Head of caudate nucleus (tissue), 42 donors: ENCODE results near the gene FHOD3.

ENCODE experiments used
- DNase-seq, 42 donors: peaks; one replicate each; pipeline versions ENCODE4 v3.0.0 to v3.0.0-alpha.2; 2020 to 2021; ENCODE audit warnings: mixed read lengths in 7 of 42
- intact Hi-C: fragments of 100-400 bp; cut with DNase I; formaldehyde crosslinking; loops from one replicate; pipeline ENCODE4 v1.15.0; 2022

The FHOD3 gene

DNA sequence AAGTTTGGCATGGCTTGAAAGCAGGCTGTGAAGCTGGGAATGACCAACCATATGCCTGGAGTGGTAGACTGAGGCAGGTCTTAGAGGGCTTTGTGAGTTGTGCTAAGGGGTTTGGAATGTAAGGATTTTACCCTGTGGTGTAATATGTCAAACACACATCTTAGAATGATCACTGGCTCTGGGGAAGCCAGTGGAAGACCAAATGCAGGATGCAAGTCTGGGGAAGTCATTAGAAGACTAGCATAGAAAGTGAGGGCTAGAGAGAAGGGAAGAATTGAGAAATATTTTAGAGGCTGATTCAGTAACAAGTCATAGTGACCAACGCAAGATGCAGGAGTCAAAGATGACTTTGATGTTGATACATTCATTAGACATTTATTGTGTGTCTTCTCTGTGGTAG lies 3.5 kb upstream of the FHOD3 start:
- intact Hi-C loops: no loop called here
- DNase-seq: no peak

DNA sequence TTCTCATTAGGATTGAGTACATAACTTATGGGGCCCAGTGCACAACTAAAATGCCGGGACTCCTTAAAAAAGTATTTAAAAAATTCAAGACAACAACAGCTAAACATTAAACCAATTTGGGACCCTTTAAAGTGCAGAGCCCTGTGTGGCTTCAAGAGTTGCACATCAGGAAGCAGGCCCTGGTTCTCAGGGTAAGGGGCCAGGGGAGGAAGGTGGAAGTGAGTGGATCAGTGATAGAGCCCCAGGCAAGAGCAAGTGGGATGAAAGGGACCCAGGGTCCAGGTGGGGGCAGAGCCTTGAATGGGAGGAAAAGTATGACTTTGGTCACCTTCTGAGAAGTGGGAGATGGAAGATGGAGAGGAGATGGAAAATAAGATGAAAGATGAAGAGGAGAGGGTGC lies 2.3 kb upstream of the FHOD3 start:
- intact Hi-C loops: no loop called here
- no peak for DNase-seq

DNA sequence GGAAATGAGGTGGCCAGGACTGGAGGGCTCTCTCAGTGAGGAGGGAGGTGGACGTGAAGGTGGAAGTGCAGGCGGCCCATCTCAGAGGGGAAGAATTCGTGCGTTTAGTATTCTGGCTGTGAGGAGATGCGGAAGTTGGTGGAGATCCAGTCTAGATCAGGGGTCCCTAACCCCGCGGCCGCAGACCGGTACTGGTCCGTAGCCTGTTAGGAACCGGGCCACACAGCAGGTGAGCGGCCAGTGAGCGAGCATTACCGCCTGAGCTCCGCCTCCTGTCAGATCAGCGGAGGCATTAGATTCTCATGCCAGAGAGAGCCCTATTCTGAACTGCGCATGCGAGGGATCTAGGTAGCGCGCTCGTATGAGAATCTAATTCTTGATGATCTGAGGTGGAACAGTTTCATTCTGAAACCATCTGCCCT lies 1.6 kb upstream of the FHOD3 start:
- peak in 1 of 42 donors; percentile 9 for DNase-seq

DNA sequence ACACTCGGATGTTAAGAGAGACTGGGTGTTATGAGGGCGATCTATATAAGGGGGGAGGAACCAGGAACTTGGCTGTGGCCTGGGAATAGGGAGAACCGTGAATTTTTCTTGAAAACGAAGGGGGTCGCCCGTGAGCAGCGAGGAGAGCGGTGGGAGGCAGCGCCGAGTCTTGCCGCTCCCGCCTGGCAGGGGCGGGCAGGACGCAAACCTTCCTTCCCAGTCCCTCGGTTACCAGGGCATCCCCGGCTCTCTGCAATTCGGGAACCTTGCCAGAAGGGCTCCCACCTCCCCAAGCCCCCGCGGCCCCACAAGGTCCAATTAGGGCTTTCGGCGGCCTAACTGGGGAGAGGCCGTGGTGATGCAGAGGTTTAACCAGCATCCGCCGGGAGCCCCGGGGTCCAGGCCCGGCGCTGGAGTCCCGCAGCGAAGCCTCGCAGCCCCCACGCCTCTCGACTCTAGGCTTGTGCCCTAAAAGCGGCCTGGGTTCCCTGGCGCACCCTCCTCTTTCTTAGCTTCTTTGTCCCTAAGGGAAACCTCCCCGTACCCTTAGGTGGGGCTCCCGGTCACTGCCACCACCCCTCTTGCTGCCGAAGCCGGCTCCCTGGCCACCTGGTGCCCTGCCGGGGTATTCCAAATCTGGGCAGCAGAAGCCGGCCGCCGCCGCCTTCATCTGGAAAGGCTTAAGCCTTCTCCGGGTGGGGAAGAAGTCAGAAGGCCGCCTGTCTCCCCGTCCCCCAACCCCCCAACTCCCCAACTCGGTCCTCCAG lies 680 bp upstream of the FHOD3 start:
- intact Hi-C loops: no loop called here
- DNase-seq: peak; percentile 53 to 92 (median 82)

More for the DNA sequence above, 1.6 kb upstream of the FHOD3 start:
- intact Hi-C loops: no loop called here

DNA sequence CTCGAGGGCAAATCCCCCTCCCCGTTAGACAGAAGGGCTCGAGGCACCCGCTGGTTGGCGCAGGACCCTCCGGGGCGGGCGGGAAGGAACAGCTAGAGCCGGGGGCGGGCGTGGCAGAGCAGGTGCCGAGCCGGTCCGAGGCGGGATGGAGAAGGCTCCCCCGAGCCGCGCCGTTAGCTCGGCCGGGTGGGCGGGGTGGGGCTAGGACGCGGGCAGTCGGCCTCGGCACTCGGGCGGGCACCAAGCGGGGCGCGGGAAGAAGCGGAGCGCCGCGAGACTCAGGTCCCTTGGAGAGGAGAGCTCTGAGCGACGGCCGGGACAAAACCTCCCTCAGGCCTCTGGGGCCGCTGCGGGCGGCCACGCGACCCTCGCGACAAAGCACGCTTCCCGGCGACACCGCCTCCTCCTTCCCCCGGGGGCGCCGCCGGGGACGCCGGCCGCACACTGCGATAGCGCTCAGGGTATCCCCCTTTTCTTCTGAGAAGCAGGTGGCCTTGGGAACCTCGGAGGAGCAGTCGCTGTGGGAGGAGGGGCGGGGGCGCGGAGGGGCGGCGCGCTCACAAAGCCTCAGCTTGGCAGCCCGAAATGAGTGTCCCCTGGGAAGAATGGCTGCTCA lies 721 bp downstream of the FHOD3 start:
- DNase-seq: peak in 4 of 42 donors; percentile 7 to 30 (median 11)
- intact Hi-C loops: no loop called here

DNA sequence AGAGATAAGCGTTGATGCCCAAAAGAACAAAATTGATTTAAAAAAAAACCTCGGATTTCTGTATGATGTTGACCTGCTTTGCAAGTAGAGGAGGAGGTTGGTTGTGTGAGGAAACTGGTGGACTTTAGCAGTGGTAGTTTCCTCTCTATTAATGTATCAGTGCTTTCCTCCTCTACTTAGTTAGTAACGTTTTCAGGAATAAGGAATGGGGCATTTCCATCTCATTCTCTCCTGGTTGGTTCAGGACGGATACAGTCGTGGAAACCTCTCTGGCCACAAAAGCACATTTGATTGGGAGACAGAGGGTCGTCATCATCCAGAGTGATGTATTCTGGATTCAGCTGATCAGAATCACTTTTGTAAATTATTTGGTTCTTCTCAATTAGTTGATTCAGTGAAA lies 1.5 kb downstream of the FHOD3 start:
- DNase-seq: no peak
- intact Hi-C loops: no loop called here

DNA sequence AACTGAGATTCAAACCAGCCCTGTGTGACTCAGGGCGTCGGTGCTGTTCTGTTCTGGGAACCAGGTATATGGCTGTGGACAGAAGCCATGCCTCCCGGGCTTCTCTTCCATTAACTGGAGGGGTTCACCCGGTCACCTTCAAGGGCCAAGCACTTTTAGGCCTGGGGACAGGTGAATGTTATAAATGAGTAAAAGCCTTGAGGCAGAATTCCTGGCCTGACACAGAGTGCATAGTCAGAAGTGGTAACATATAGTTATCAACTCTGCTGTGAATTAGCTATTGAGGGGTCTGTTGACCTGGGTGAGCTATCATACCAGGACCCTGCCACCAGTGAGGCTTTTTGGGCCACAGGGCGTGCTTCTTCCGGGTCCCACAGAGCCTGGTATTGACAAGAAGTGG lies 2.7 kb downstream of the FHOD3 start:
- intact Hi-C loops: no loop called here

DNA sequence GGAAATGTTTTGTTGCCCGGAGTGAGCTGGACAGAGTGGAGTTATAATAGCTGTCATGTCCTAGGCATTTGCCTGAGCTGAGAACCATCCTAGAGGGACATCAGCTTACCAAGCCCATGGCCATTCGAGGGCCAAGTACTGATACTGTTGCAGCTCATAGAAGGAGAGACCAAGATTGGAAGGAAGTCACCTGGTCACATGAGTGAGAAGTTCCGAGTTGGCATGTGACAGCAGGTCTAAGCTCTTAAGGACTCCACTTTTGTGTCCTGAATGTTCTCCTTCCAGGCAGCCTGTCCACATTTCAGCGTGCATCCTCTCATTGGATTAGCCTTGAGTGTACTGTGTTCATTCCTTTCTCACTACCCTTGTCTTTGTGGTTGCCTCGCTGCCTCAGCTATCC lies 4.4 kb downstream of the FHOD3 start:
- DNase-seq: no peak
- intact Hi-C loops: no loop called here

More for the DNA sequence above, 2.7 kb downstream of the FHOD3 start:
- DNase-seq: no peak

DNA sequence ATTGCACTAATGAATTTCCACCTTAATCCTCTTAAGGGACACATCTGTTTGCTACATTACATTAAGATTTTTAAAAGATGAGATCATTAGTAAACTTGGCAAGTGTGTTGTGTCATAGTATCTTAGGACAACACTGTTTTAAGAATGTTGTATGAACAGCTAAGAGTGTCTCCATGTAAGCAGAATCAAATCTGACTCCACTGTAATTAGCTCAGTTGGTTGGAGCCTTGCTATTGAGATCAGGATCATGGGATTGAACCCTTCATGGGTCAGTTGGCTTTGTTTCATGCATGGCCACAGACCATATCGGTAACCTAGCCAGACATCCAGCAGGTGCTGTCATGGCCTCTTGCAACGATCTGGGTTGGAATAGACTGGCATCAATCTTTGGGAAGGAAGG lies 5.2 kb downstream of the FHOD3 start:
- intact Hi-C loops: no loop called here

DNA sequence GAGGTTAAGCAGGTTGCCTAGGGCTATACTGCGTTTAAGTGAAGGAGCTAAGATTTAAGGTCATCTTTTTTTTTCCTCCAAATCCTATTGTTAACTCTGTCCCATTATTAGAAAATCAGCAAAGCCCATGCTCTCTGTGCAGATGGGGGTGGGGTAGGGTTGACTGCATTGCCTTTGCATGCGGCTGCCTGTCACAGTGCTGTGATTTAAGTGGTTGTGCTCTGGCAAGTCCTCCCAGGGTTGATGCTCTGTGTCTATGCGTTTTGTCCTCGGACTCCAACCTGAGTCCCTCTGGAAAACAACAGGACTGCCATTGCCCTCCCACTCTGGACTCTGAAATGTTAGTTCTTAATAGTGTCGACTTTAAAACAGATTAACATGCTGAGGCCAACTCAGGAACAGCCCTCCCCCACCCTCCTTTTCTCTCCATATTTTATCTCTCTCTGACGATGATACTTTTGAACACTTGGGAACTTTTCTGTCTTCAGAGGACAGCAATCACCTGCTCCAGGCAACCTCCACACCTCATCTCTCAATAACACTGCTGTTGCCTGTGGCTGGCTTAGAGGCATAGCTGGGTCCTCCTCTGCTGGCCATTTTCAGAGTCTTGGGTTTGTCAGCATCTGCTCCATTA lies 5.8 kb downstream of the FHOD3 start:
- intact Hi-C loops: no loop called here

More for the DNA sequence above, 5.2 kb downstream of the FHOD3 start:
- no peak for DNase-seq

DNA sequence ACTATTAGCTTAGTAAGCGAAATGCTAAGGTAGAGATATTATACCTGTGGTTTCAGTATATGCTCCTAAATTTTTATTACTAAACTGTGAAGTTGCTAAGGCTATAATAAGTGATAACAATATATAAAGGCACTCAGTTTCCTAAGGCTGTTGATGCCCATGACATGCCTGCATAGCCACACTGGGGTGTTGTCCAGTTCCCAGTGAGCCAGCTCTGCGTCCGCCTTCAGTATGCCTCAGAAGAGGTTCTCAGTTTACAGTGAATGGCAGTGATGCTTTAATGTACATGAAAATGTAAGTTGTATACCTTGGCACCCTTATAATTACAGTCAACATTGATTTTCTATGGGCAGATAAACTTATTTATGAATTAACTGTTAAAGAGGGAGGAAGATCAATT lies 7.2 kb downstream of the FHOD3 start:
- DNase-seq: no peak
- intact Hi-C loops: no loop called here

More for the DNA sequence above, 5.8 kb downstream of the FHOD3 start:
- no peak for DNase-seq

DNA sequence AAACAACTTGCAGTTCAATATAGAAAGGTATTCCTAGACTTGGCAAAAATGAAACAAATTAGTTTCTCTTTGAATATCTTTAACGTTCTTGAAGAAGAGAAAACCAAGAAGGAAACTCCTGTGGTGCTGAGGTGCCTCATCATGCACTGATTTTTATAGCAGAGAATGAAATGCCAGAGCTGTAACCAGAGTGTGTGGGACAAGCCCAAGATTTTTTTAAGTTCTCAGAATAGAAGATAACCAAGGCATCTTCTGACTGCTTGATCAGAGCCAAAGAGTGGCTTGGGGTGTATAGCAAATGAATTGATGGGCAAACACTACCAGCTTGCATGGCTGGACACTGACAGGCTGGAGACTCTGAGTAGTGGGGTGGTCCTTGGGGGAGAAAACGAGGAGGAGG lies 7.9 kb downstream of the FHOD3 start:
- intact Hi-C loops: no loop called here

DNA sequence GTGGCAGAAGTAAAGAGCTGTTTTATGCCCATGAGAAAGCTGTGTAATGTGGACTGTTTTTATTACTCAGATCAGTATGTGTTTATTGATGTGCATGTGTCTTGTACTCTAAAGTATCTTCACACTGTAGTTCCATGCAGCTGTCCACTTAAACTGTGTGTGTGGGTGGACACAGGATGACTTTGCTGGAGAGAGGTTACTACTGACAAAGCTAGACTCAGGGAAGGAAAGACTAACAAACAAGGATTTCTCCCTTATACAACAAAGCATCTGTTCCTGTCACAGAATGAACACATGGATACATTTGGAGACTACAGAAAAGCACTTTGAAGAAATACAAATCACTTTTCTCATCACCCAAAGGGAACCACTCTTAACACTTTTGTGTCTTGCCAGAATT lies 10.0 kb downstream of the FHOD3 start:
- DNase-seq: no peak
- intact Hi-C loops: no loop called here

More for the DNA sequence above, 7.9 kb downstream of the FHOD3 start:
- DNase-seq: peak in 1 of 42 donors; percentile 23

DNA sequence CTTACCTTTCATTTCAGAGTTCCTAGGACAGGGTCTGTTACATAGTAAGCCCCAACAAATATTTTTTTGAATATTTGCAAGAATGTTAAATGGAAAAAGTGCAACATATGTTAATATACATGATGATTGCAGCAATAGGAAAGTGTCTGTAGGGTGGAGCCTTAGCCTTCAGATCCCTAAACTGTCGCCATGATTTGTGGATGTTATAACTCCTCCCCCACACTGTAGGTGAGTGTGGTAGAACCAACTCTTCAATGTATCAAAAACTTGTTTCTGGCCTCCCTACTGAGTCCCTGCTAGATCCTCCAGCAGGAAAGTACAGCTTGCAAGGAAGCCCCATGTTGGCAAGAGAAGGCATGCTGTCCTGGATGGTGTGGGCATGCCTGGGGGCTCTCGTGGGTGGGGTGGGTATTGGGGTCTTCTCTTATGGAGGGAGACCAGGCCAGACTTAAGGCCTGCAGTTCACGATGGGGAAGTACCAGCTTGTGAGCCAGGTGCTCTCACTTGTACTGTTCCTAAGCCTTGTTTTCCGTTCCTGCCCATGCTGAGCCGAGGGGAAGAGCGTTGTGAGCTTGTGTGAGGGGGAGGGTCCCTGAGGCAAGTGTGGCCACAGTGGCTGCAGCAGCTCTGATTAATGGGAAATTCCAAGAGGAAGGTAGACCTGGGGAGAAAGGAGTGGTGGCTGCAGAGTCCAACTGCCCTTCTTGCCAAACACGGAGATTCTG lies 11.4 kb downstream of the FHOD3 start:
- DNase-seq: peak in 2 of 42 donors; percentile 6 to 17
- intact Hi-C loops: no loop called here

DNA sequence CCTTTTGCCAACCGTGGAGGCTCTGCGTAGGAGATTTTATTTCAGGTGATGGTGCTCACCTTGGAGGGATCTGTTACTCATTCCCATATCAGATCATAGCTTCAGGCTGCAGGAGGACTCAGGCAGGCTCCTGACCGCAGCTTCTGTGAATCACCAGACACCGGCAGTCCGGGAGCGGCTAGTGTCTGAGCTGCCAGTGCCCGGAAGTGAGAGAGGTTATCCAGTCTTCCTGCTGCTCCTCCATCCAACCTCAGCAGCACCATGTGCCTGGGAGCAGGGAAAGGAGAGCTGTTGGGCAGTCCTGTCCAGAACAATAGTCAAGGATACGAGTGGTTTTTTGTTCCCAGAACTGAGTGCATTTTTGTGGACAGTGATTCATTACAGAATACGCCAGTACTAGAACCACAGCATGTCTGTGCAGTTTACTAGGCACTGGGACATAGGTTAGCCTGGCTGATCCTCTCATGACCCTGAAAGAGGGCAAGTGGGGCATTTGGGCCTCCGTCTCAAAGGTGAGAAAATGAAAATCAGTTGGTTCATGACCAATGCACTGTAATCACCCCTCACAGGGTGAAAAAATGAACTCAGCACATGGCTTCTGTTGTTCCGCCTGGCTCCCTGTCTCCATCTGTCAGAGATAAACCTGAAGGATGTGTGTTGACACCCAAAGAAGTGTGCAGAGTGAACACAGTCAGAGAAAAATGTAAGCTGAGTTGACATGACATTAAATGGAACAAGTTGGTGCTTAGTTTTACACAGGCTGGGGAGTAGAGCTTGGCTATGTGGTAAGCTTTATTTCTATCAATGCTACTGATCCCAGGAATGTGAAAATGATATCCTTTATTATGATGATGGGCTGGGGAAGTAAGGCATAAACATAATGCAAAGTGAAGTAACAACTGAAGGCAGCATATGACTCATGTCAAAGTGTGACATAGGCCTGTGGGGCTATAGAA lies 12.2 kb downstream of the FHOD3 start:
- peak in 2 of 42 donors; percentile 33 to 39 for DNase-seq
- intact Hi-C loops: no loop called here

DNA sequence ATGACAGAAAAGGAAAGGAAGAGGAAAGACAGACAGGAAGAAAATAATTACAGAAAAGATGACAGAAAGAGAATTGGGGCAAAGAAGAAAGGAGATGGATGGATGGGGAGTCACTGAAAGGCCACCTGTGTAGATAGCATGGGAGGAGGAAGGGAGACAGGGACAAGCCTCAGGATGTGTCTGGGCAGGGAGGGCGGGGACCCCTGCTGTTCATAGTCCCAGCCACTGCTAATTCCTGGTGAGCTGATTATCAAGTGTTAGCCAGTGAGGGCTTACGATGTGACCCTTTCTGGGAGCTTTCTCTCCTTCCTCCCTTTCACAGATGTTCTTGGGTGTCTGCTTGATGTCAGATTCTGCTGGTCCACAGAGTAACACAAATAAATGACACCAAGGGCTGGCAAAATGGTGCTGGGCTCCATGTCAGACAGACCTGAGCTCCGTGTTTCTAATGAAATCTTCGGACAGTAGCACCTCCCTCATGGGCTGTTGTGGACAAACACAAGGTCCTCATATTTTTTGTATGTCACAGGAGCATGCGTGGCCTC lies 13.6 kb downstream of the FHOD3 start:
- DNase-seq: peak in 1 of 42 donors; percentile 31
- intact Hi-C loops: no loop called here

DNA sequence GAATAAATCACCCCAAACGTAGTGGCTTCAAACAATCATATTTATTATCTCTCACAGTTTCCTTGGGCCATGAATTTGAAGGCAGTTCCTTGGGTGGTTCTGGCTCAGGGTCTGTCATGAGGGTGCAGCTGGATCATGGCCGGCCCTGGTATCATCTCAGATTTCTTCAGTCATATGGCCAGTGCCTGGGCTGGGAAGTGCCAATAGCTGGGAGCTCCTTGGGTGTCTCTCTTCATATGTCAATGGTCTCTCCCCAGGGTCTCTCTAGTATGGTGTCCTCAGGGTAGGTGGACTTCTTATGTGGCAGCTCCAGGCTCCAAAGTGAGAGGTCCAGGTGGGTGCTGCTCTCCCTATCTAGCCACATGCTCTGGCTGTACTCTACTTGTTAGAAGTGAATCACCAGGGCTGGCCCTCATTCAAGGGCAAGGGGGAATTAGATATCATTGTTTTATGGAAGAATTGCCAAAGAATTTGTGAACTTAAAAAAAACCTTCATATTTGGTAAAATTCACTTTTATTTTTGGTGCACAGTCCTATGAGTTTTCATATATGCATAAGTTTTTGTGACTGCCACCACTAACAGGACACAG lies 15.4 kb downstream of the FHOD3 start:
- intact Hi-C loops: no loop called here
- peak in 2 of 42 donors; percentile 34 to 38 for DNase-seq

DNA sequence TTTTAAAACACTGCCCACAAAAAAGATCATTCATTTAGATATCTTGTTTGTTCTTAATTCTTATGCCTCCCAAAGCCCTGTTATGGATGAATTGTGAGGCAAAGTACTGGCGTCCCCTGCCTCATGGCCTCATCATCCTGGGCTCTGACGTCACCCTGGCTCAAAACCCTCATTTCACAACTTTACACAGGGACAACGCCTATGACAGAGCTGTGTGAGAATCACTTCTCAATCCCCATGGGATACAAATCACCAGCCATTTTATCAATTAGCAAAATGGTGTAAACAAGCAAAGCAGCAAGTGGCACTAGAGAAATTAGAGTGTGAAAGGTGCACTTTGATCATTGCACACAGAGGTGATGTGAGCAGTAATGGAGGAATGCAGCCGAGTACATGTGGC lies 16.6 kb downstream of the FHOD3 start:
- intact Hi-C loops: no loop called here
- peak in 1 of 42 donors; percentile 14 for DNase-seq
